GM12878 (cell line): ENCODE data around the gene NSMCE4A. TPM values are rescaled to one million over a fixed set of nuclear protein-coding genes. Genes with fewer than 3 reads are reported as not detected.

ENCODE experiments used
- ATAC-seq: fragments of 200-7000 bp; cut with Tn5 transposase; 3 replicates; pipeline ENCODE4 v1.9.1; 2020; ENCODE audit warnings: mild to moderate bottlenecking, moderate library complexity
- BruUV-seq: library from RNA; stranded (reverse); fragments of 400-500 nt; replicated peaks from 2 replicates; lab custom pipeline; 2021; lab: Mats Ljungman, UMichigan
- CTCF ChIA-PET: fragments of 300-600 bp; sonication (Branson Sonifier 250); formaldehyde crosslinking; extraction: SDS; loops from one replicate; lab custom pipeline; 2021; ENCODE audit warnings: inconsistent platforms; lab: Yijun Ruan, JAX
- POLR2A ChIA-PET: fragments of 350-600 bp; formaldehyde crosslinking; extraction: SDS; loops from one replicate; lab custom pipeline; 2021; ENCODE audit warnings: inconsistent platforms; lab: Charles Lee
- RAD21 ChIA-PET: fragments of 300-600 bp; sonication (Branson Sonifier 250); formaldehyde crosslinking; loops from one replicate; lab custom pipeline; 2023; ENCODE audit warnings: antibody characterized with exemption; ENCODE audit not compliant: unreplicated experiment; lab: Charles Lee
- SMC1A ChIA-PET: fragments of 300-600 bp; sonication (Branson Sonifier 250); formaldehyde crosslinking; loops from one replicate; lab custom pipeline; 2023; ENCODE audit not compliant: unreplicated experiment, uncharacterized antibody; lab: Charles Lee
- DNase-seq: peaks from one replicate; pipeline ENCODE4 v3.0.0-alpha.2; 2011; ENCODE audit warnings: low read depth, low spot score
- FAIRE-seq: peaks from 3 replicates; lab custom pipeline; 2011; peaks lifted over from hg19 to GRCh38; lab: Jason Lieb, UNC
- H2AFZ ChIP-seq: 2 replicates; pipeline ENCODE4 v1.6.0; 2011; ENCODE audit warnings: low read depth, low read length, control low read depth; ENCODE audit not compliant: control insufficient read depth
- H3K27ac ChIP-seq: 2 replicates; pipeline ENCODE4 v1.5.1; 2011; ENCODE audit warnings: control low read depth; ENCODE audit not compliant: control insufficient read depth, insufficient read depth
- H3K27me3 ChIP-seq, 2 experiments: replicated peaks in 1 of 2; 2 replicates each; pipeline versions ENCODE4 v1.6.0 to v1.6.1; 2011; ENCODE audit warnings: low read length in 1 of 2; ENCODE audit not compliant: control insufficient read depth in 2 of 2, insufficient read depth in 2 of 2
- H3K36me3 ChIP-seq, 2 experiments: 2 replicates each; pipeline ENCODE4 v1.5.1; 2011; ENCODE audit warnings: low read length in 1 of 2; ENCODE audit not compliant: control insufficient read depth in 2 of 2, insufficient read depth in 2 of 2
- H3K4me1 ChIP-seq: 2 replicates; pipeline ENCODE4 v1.6.1; 2011; ENCODE audit warnings: mild to moderate bottlenecking, low read length, moderate library complexity, mixed read lengths; ENCODE audit not compliant: control insufficient read depth, insufficient read depth
- H3K4me2 ChIP-seq: 2 replicates; pipeline ENCODE4 v1.6.0; 2011; ENCODE audit warnings: control low read depth; ENCODE audit not compliant: control insufficient read depth, insufficient read depth
- H3K4me3 ChIP-seq: fragments of 200-600 bp; sonication (generic); 2 replicates; pipeline ENCODE4 v1.5.1; 2016
- H3K79me2 ChIP-seq: 2 replicates; pipeline ENCODE4 v1.6.0; 2011; ENCODE audit warnings: low read length; ENCODE audit not compliant: control insufficient read depth, insufficient read depth
- H3K9ac ChIP-seq: 2 replicates; pipeline ENCODE4 v1.8.0; 2011; ENCODE audit warnings: low read length, control low read depth, mixed read lengths; ENCODE audit not compliant: control insufficient read depth, insufficient read depth
- H3K9me3 ChIP-seq: replicated peaks from 3 replicates; pipeline ENCODE4 v1.5.1; 2011; ENCODE audit warnings: mild to moderate bottlenecking, low read length; ENCODE audit not compliant: control insufficient read depth, insufficient read depth
- H4K20me1 ChIP-seq: 2 replicates; pipeline ENCODE4 v1.6.0; 2011; ENCODE audit not compliant: control insufficient read depth, insufficient read depth
- CEBPB ChIP-seq, 2 experiments: fragments of 150-350 bp in 1 of 2; IDR thresholded peaks; 2 replicates each; pipeline ENCODE4 v1.6.1; 2012 to 2014; ENCODE audit warnings: low read depth in 2 of 2, low read length in 2 of 2, borderline replicate concordance in 1 of 2, inconsistent platforms in 1 of 2
- CHD4 ChIP-seq: fragments of 200-600 bp; sonication (generic); IDR thresholded peaks from 2 replicates; pipeline ENCODE4 v1.6.1; 2016; ENCODE audit warnings: mild to moderate bottlenecking
- EGR1 ChIP-seq, 2 experiments: IDR thresholded peaks; 1 replicate in 1 of 2; 2 replicates in 1 of 2; pipeline ENCODE4 v1.6.1; 2011 to 2012; ENCODE audit warnings: low read depth in 2 of 2, low read length in 2 of 2, borderline replicate concordance in 1 of 2, mild to moderate bottlenecking in 1 of 2, moderate library complexity in 1 of 2
- EZH2 ChIP-seq: IDR thresholded peaks from 2 replicates; pipeline ENCODE4 v1.6.1; 2012; ENCODE audit warnings: low read depth, mild to moderate bottlenecking, control low read depth, inconsistent platforms, low read length, borderline replicate concordance; ENCODE audit not compliant: control insufficient read depth
- MXI1 ChIP-seq: fragments of 150-350 bp; IDR thresholded peaks from 2 replicates; pipeline ENCODE4 v1.6.1; 2011; ENCODE audit warnings: low read depth, mild to moderate bottlenecking, inconsistent platforms, low read length, improper control_type of control experiment
- NBN ChIP-seq: fragments of 450-650 bp; IDR thresholded peaks from 2 replicates; pipeline ENCODE4 v1.6.1; 2016
- PAX5 ChIP-seq: IDR thresholded peaks from 2 replicates; pipeline ENCODE4 v1.6.1; 2011; ENCODE audit warnings: low read depth, low read length, borderline replicate concordance
- RB1 ChIP-seq: fragments of 450-650 bp; formaldehyde crosslinking; IDR thresholded peaks from 2 replicates; pipeline ENCODE4 v1.6.1; 2017; ENCODE audit warnings: mild to moderate bottlenecking, borderline replicate concordance
- SP1 ChIP-seq: IDR thresholded peaks from one replicate; pipeline ENCODE4 v1.6.1; 2011; ENCODE audit warnings: low read depth, low read length
- ZNF622 ChIP-seq: fragments of 450-650 bp; IDR thresholded peaks from 2 replicates; pipeline ENCODE4 v1.6.1; 2017; ENCODE audit warnings: mild to moderate bottlenecking, inconsistent platforms
- ZZZ3 ChIP-seq: IDR thresholded peaks from 2 replicates; pipeline ENCODE4 v1.6.1; 2011; ENCODE audit warnings: low read depth; ENCODE audit not compliant: control insufficient read depth, insufficient read length
- WGBS: methylation state at CpG from one replicate; pipeline ENCODE4 v1.1.6; 2016; ENCODE audit warnings: low lambda C conversion rate; ENCODE audit not compliant: insufficient replicate concordance, insufficient coverage; ENCODE audit errors: missing lambda C conversion rate; 5-methylcytosine and 5-hydroxymethylcytosine counted together
- in situ Hi-C: fragments of 300-500 bp; cut with MboI; formaldehyde crosslinking; loops from 9 replicates; pipeline ENCODE4 v1.14.3; 2018; ENCODE audit warnings: mixed read lengths
- intact Hi-C: fragments of 100-400 bp; cut with micrococcal nuclease; formaldehyde crosslinking; loops from one replicate; pipeline ENCODE4 v1.14.2; 2022; ENCODE audit not compliant: unreplicated experiment
- polyA plus RNA-seq, 11 experiments: library from polyadenylated mRNA; depleted of rRNA in 4 of 11; unstranded in 6 of 11; stranded (reverse) in 5 of 11; fragments of >200 nt; fragmentation: Nextera tagmentation in 4 of 11; fragmentation: Illumina TruSeq in 1 of 11; extraction: Ambion mirVana in 4 of 11; extraction: Trizol in 1 of 11; gene quantifications; 1 replicate in 1 of 11; 2 replicates in 10 of 11; pipeline versions ENCODE4 v1.2.1 to v1.2.3, GENCODE V29; 2011 to 2016; ENCODE audit warnings: inconsistent platforms in 2 of 11, missing spikeins in 2 of 11, low read depth in 1 of 11
- total RNA-seq, 4 experiments: library from RNA; depleted of rRNA in 3 of 4; stranded (reverse); fragments of >200 nt in 3 of 4; fragmentation: Illumina TruSeq in 1 of 4; extraction: Trizol in 1 of 4; gene quantifications; 2 replicates each; pipeline versions ENCODE4 v1.2.1 to v1.2.3, GENCODE V29; 2013 to 2021
- TF ChIP-seq, protein P1 (sequence below): IDR thresholded peaks from 2 replicates; pipeline ENCODE4 v1.6.1; 2012; ENCODE audit warnings: low read depth, low read length, improper control_type of control experiment
- TF ChIP-seq, protein P2 (sequence below): fragments of 450-650 bp; formaldehyde crosslinking; IDR thresholded peaks from 2 replicates; pipeline ENCODE4 v1.4.0; 2020; ENCODE audit warnings: mild to moderate bottlenecking, moderate library complexity
- TF ChIP-seq, protein P3 (sequence below): IDR thresholded peaks from 2 replicates; pipeline ENCODE4 v1.6.1; 2011; ENCODE audit warnings: mild to moderate bottlenecking, low read depth, low read length, moderate library complexity; ENCODE audit not compliant: insufficient replicate concordance
- TF ChIP-seq, protein P4 (sequence below), 3 experiments: IDR thresholded peaks in 2 of 3; conservative IDR thresholded peaks in 1 of 3; 2 replicates each; pipeline ENCODE4 v1.5.1; 2011; ENCODE audit warnings: low read depth in 3 of 3, low read length in 3 of 3, mild to moderate bottlenecking in 3 of 3, control low read depth in 2 of 3, moderate library complexity in 2 of 3, inconsistent platforms in 1 of 3, mixed read lengths in 1 of 3; ENCODE audit not compliant: control insufficient read depth in 2 of 3, insufficient read depth in 1 of 3; ENCODE audit errors: extremely low read depth in 1 of 3

NSMCE4A gene
- total and polyA plus RNA-seq, 10 of the 15 experiments (the other 5 are each of a cell fraction or from before 2014, with no cell fraction given) = 14.2 to 105 (median 76.1) TPM

DNA sequence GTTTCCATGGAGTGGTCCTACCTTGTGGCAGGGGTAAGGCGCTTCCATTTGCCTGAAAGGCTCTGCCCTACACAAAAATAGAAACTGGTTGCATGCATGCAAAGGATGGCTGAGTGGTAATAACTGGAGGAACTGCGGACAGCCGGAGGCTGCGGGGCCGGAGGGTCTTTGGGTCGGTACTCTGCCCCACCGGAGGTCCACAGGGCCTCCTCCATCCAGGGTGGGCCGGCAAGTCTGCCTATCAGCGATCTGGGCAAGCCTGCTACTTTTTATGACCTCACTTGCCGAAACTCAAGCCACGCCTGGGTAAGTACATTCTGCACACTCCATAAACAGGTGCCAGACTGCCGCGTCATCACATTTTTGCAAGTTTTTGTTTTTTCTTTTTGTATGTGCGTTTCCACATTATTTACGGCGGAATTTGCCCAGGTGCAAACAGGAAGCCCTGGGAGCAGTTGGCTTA, 44.0 kb upstream of the NSMCE4A start:
- Histone ChIP-seq H3K4me2 (no peak overlapping the region), H3K9me3 (no peaks in the 10 kb centered on the region), H3K27me3 (no peaks in the 10 kb centered on the region; a peak in 2 of 4 replicates), H3K36me3 (no peaks in the 10 kb centered on the region), H2AFZ (no peak overlapping the region), H4K20me1 (no peaks in the 10 kb centered on the region), H3K79me2 (no peaks in the 10 kb centered on the region), H3K4me3 (no peak overlapping the region), H3K9ac (no peak overlapping the region), H3K4me1 (no peaks in the 10 kb centered on the region), H3K27ac (no peak overlapping the region)
- in situ Hi-C loops = no loop called here
- DNase-seq (no peak), FAIRE-seq (no peak), ATAC-seq (no peak)
- no TSS peak for BruUV-seq
- ChIA-PET SMC1A (no interaction called here), POLR2A (no interaction called here), CTCF (no interaction called here), RAD21 (no interaction called here)
- intact Hi-C loops = no loop called here
- 47% methylated on average over 16 of the region's 16 CpGs for WGBS
- TF ChIP-seq CEBPB (IDR thresholded peaks at IDR 0.05; ENCODE audit: borderline replicate concordance in 1 of 2, low read depth in 2 of 2, low read length in 2 of 2) (no peak), SP1 (no peak), EGR1 (IDR thresholded peaks at IDR 0.05; ENCODE audit: borderline replicate concordance in 1 of 2, low read depth in 2 of 2, low read length in 2 of 2) (no peak), ZNF622 (no peak), EZH2 (no peak), ZZZ3 (no peak), CHD4 (no peak), MXI1 (no peak), RB1 (no peak), NBN (no peak), PAX5 (no peak)
- TF ChIP-seq, protein P1, sequence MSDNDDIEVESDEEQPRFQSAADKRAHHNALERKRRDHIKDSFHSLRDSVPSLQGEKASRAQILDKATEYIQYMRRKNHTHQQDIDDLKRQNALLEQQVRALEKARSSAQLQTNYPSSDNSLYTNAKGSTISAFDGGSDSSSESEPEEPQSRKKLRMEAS = no peak
- TF ChIP-seq, protein P2, sequence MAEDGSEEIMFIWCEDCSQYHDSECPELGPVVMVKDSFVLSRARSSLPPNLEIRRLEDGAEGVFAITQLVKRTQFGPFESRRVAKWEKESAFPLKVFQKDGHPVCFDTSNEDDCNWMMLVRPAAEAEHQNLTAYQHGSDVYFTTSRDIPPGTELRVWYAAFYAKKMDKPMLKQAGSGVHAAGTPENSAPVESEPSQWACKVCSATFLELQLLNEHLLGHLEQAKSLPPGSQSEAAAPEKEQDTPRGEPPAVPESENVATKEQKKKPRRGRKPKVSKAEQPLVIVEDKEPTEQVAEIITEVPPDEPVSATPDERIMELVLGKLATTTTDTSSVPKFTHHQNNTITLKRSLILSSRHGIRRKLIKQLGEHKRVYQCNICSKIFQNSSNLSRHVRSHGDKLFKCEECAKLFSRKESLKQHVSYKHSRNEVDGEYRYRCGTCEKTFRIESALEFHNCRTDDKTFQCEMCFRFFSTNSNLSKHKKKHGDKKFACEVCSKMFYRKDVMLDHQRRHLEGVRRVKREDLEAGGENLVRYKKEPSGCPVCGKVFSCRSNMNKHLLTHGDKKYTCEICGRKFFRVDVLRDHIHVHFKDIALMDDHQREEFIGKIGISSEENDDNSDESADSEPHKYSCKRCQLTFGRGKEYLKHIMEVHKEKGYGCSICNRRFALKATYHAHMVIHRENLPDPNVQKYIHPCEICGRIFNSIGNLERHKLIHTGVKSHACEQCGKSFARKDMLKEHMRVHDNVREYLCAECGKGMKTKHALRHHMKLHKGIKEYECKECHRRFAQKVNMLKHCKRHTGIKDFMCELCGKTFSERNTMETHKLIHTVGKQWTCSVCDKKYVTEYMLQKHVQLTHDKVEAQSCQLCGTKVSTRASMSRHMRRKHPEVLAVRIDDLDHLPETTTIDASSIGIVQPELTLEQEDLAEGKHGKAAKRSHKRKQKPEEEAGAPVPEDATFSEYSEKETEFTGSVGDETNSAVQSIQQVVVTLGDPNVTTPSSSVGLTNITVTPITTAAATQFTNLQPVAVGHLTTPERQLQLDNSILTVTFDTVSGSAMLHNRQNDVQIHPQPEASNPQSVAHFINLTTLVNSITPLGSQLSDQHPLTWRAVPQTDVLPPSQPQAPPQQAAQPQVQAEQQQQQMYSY (CRISPR knock-in tag) = no peak
- TF ChIP-seq, protein P3, sequence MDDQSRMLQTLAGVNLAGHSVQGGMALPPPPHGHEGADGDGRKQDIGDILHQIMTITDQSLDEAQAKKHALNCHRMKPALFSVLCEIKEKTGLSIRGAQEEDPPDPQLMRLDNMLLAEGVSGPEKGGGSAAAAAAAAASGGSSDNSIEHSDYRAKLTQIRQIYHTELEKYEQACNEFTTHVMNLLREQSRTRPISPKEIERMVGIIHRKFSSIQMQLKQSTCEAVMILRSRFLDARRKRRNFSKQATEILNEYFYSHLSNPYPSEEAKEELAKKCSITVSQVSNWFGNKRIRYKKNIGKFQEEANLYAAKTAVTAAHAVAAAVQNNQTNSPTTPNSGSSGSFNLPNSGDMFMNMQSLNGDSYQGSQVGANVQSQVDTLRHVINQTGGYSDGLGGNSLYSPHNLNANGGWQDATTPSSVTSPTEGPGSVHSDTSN = no peak
- TF ChIP-seq, protein P4, sequence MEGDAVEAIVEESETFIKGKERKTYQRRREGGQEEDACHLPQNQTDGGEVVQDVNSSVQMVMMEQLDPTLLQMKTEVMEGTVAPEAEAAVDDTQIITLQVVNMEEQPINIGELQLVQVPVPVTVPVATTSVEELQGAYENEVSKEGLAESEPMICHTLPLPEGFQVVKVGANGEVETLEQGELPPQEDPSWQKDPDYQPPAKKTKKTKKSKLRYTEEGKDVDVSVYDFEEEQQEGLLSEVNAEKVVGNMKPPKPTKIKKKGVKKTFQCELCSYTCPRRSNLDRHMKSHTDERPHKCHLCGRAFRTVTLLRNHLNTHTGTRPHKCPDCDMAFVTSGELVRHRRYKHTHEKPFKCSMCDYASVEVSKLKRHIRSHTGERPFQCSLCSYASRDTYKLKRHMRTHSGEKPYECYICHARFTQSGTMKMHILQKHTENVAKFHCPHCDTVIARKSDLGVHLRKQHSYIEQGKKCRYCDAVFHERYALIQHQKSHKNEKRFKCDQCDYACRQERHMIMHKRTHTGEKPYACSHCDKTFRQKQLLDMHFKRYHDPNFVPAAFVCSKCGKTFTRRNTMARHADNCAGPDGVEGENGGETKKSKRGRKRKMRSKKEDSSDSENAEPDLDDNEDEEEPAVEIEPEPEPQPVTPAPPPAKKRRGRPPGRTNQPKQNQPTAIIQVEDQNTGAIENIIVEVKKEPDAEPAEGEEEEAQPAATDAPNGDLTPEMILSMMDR (IDR thresholded peaks at IDR 0.05 in 2 of 3, conservative IDR thresholded peaks at IDR 0.05 in 1 of 3; ENCODE audit: control insufficient read depth in 2 of 3, extremely low read depth in 1 of 3, insufficient read depth in 1 of 3, low read depth in 3 of 3, low read length in 3 of 3) = no peak
